PC-9 (cell line): Measurements from ENCODE around the gene WSCD2. TPM values are rescaled to one million over a fixed set of nuclear protein-coding genes. Genes with fewer than 3 reads are reported as not detected.

Experiments used
- BruUV-seq: library from RNA; stranded (reverse); fragments of 400-500 nt; replicated peaks from 2 replicates; lab custom pipeline; 2021; lab: Mats Ljungman, UMichigan
- CTCF ChIA-PET: fragments of 300-600 bp; sonication (Branson Sonifier 250); formaldehyde crosslinking; loops from one replicate; lab custom pipeline; 2022; ENCODE audit warnings: antibody characterized with exemption; lab: Charles Lee
- POLR2A ChIA-PET: fragments of 300-600 bp; sonication (Branson Sonifier 250); formaldehyde crosslinking; loops from one replicate; lab custom pipeline; 2022; ENCODE audit warnings: antibody characterized with exemption; ENCODE audit not compliant: unreplicated experiment; lab: Charles Lee
- DNase-seq, 2 experiments: peaks; one replicate each; pipeline versions ENCODE4 v3.0.0 to v3.0.0-alpha.2; 2015 to 2022; ENCODE audit warnings: mixed read lengths in 1 of 2
- H2AFZ ChIP-seq: fragments of 200-600 bp; sonication (generic); 2 replicates; pipeline ENCODE4 v1.8.1; 2017; ENCODE audit warnings: antibody characterized with exemption
- H3F3A ChIP-seq: fragments of 200-600 bp; sonication (generic); 2 replicates; pipeline ENCODE4 v1.8.1; 2017; ENCODE audit warnings: antibody characterized with exemption, mild to moderate bottlenecking, low read depth; ENCODE audit not compliant: insufficient read depth
- H3K27ac ChIP-seq: fragments of 200-600 bp; sonication (generic); 2 replicates; pipeline ENCODE4 v1.6.1; 2016; ENCODE audit warnings: mixed run types
- H3K27me3 ChIP-seq: fragments of 200-600 bp; sonication (generic); 2 replicates; pipeline ENCODE4 v1.6.1; 2016; ENCODE audit warnings: low read depth, mixed run types; ENCODE audit not compliant: insufficient read depth
- H3K36me3 ChIP-seq: fragments of 200-600 bp; sonication (generic); 2 replicates; pipeline ENCODE4 v1.6.1; 2016; ENCODE audit warnings: low read depth, mixed run types
- H3K4me1 ChIP-seq: fragments of 200-600 bp; sonication (generic); replicated peaks from 2 replicates; pipeline ENCODE4 v1.6.1; 2016; ENCODE audit warnings: mixed run types; ENCODE audit not compliant: insufficient read depth
- H3K4me2 ChIP-seq: fragments of 200-600 bp; sonication (generic); 2 replicates; pipeline ENCODE4 v1.6.1; 2017; ENCODE audit warnings: mixed run types
- H3K4me3 ChIP-seq: fragments of 200-600 bp; sonication (generic); 2 replicates; pipeline ENCODE4 v1.6.1; 2016; ENCODE audit warnings: mixed run types
- H3K79me2 ChIP-seq: fragments of 200-600 bp; sonication (generic); 2 replicates; pipeline ENCODE4 v1.6.1; 2017; ENCODE audit warnings: low read depth, mixed run types
- H3K9me2 ChIP-seq: fragments of 200-600 bp; sonication (generic); 2 replicates; pipeline ENCODE4 v1.8.1; 2017; ENCODE audit warnings: mild to moderate bottlenecking; ENCODE audit not compliant: insufficient read depth
- H3K9me3 ChIP-seq: fragments of 200-600 bp; sonication (generic); 2 replicates; pipeline ENCODE4 v1.8.1; 2016; ENCODE audit warnings: low read depth; ENCODE audit not compliant: insufficient read depth
- H4K20me1 ChIP-seq: fragments of 200-600 bp; sonication (generic); 2 replicates; pipeline ENCODE4 v1.8.1; 2017; ENCODE audit not compliant: insufficient read depth
- CTCF ChIP-seq: fragments of 200-600 bp; sonication (generic); conservative IDR thresholded peaks from 2 replicates; pipeline ENCODE4 v1.6.1; 2017; ENCODE audit warnings: mixed run types, antibody characterized with exemption, mild to moderate bottlenecking, moderate library complexity
- EZH2 ChIP-seq: fragments of 200-600 bp; sonication (generic); IDR thresholded peaks from 2 replicates; pipeline ENCODE4 v1.8.0; 2017; ENCODE audit warnings: antibody characterized with exemption, low read depth
- intact Hi-C: fragments of 100-400 bp; cut with micrococcal nuclease; formaldehyde crosslinking; loops from one replicate; pipeline ENCODE4 v1.10.0; 2022; ENCODE audit not compliant: unreplicated experiment
- total RNA-seq: library from RNA; stranded (reverse); gene quantifications from 2 replicates; pipeline ENCODE4 v1.2.3, GENCODE V29; 2021

Gene WSCD2
- total RNA-seq, 1 experiment from 2014 or later = not detected

GRCh38 chr12:108150436-108150835 is 21.3 kb downstream of the WSCD2 start:
- intact Hi-C loops = no loop called here
- Histone ChIP-seq H3F3A (no peaks in the 10 kb centered on the region), H3K36me3 (no peaks in the 10 kb centered on the region), H2AFZ (no peak overlapping the region), H4K20me1 (no peaks in the 10 kb centered on the region), H3K79me2 (no peaks in the 10 kb centered on the region), H3K4me3 (no peak overlapping the region), H3K9me2 (no peaks in the 10 kb centered on the region), H3K4me1 (no peaks in the 10 kb centered on the region), H3K27me3 (peaks cover 71% of the 10 kb centered on the region), H3K9me3 (no peaks in the 10 kb centered on the region), H3K4me2 (no peak overlapping the region), H3K27ac (no peak overlapping the region)
- no TSS peak for BruUV-seq
- DNase-seq = no peak
- TF ChIP-seq EZH2 = no peak
- POLR2A ChIA-PET = no interaction called here
- CTCF ChIA-PET = no interaction called here

GRCh38 chr12:108151533-108152169 is 22.6 kb downstream of the WSCD2 start:
- Histone ChIP-seq H3K4me2 (no peak overlapping the region), H4K20me1 (no peaks in the 10 kb centered on the region), H3K79me2 (no peaks in the 10 kb centered on the region), H3K27me3 (peaks cover 59% of the 10 kb centered on the region), H3K36me3 (no peaks in the 10 kb centered on the region), H3K27ac (no peak overlapping the region), H3K9me3 (no peaks in the 10 kb centered on the region), H3F3A (no peaks in the 10 kb centered on the region), H2AFZ (no peak overlapping the region), H3K4me1 (no peaks in the 10 kb centered on the region), H3K9me2 (no peaks in the 10 kb centered on the region), H3K4me3 (no peak overlapping the region)
- no TSS peak for BruUV-seq
- DNase-seq = no peak
- ChIA-PET POLR2A (no interaction called here), CTCF (no interaction called here)
- intact Hi-C loops = no loop called here
- TF ChIP-seq EZH2 = no peak
- no peak for TF ChIP-seq CTCF

- no peak overlapping the region for H3K4me3 ChIP-seq
- intact Hi-C loops = no loop called here
- H3F3A ChIP-seq = no peaks in the 10 kb centered on the region
- no peaks in the 10 kb centered on the region for H4K20me1 ChIP-seq
- no TSS peak for BruUV-seq
- no peak overlapping the region for H2AFZ ChIP-seq
- H3K79me2 ChIP-seq = no peaks in the 10 kb centered on the region
- H3K27ac ChIP-seq = no peak overlapping the region
- no peaks in the 10 kb centered on the region for H3K4me1 ChIP-seq
- CTCF ChIA-PET = no interaction called here
- H3K9me3 ChIP-seq = no peaks in the 10 kb centered on the region
- DNase-seq = no peak
- POLR2A ChIA-PET = no interaction called here
- H3K36me3 ChIP-seq = no peaks in the 10 kb centered on the region
- H3K27me3 ChIP-seq = peaks cover 57% of the 10 kb centered on the region
- no peaks in the 10 kb centered on the region for H3K9me2 ChIP-seq
- TF ChIP-seq EZH2 (no peak), CTCF (no peak)
- H3K4me2 ChIP-seq = no peak overlapping the region
Measured at GRCh38 chr12:108152170-108152538, 23.1 kb downstream of the WSCD2 start.

GRCh38 chr12:108156717-108157116 is 27.6 kb downstream of the WSCD2 start:
- ChIA-PET POLR2A (no interaction called here), CTCF (no interaction called here)
- BruUV-seq = no TSS peak
- TF ChIP-seq EZH2 = no peak
- TF ChIP-seq CTCF = no peak
- Histone ChIP-seq H3K9me3 (no peaks in the 10 kb centered on the region), H3K4me2 (no peak overlapping the region), H3K79me2 (no peaks in the 10 kb centered on the region), H3K9me2 (no peaks in the 10 kb centered on the region), H3F3A (no peaks in the 10 kb centered on the region), H4K20me1 (no peaks in the 10 kb centered on the region), H3K27me3 (peaks cover 35% of the 10 kb centered on the region), H3K27ac (no peak overlapping the region), H3K4me3 (no peak overlapping the region), H2AFZ (no peak overlapping the region), H3K36me3 (no peaks in the 10 kb centered on the region), H3K4me1 (no peaks in the 10 kb centered on the region)
- intact Hi-C loops = no loop called here
- DNase-seq = no peak
